ENCODE results near the gene KDR.

KDR gene

DNA sequence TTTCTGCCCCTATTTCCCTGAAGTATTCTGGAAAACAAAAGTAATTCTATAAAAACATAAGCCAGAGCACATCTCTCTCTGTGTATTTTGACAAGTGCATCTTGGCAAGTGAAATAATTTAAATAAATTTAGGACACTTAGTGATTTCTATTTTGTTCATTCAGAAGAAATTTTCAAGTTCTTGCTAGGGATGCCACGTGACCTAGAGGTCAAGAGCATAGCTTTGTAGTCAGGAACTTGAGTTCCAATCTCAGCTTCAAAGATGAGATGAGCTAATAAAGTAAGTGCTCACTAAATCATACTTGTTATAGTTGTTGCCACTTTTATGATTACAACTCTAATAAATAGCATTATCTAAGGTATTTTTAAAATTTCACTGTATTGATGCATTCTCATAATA is 13.8 kb downstream of the KDR start:
- H3K9me3 ChIP-seq (replicated peaks in 1 of 11), result no peaks in the 10 kb centered on the region
- H3K4me2 ChIP-seq, result no peak overlapping the region
- H4K20me1 ChIP-seq, result no peaks in the 10 kb centered on the region
- H3K36me3 ChIP-seq, result no peaks in the 10 kb centered on the region
- peaks cover 0 to 21% (median 2%) of the 10 kb centered on the region in 10 experiments; a peak in 8 of 20 replicates for H3K4me1 ChIP-seq
- H3K4me3 ChIP-seq, result no peak overlapping the region
- TF ChIP-seq Cebpa-rat (IDR thresholded peaks at IDR 0.05), result no peak
- no peaks in the 10 kb centered on the region for H3K27me3 ChIP-seq
- no peak overlapping the region for H3K9ac ChIP-seq
- H3K27ac ChIP-seq, result no peak overlapping the region

- Histone ChIP-seq H3K4me1 (peaks cover 0 to 15% (median 0%) of the 10 kb centered on the region in 10 experiments; a peak in 2 of 20 replicates), H3K36me3 (no peaks in the 10 kb centered on the region), H4K20me1 (no peaks in the 10 kb centered on the region), H3K9me3 (replicated peaks in 1 of 11) (no peaks in the 10 kb centered on the region), H3K27me3 (no peaks in the 10 kb centered on the region), H3K9ac (no peak overlapping the region), H3K4me2 (no peak overlapping the region), H3K4me3 (no peak overlapping the region), H3K27ac (no peak overlapping the region)
- TF ChIP-seq Cebpa-rat (IDR thresholded peaks at IDR 0.05), result no peak
Measured at GRCh38 chr4:55110131-55110530, 15.3 kb downstream of the KDR start.

GRCh38 chr4:55107054-55107453 is 18.3 kb downstream of the KDR start:
- no peak overlapping the region for H3K9ac ChIP-seq
- no peaks in the 10 kb centered on the region for H3K36me3 ChIP-seq
- TF ChIP-seq Cebpa-rat (IDR thresholded peaks at IDR 0.05), result no peak
- no peaks in the 10 kb centered on the region for H3K9me3 ChIP-seq (replicated peaks in 1 of 11)
- no peak overlapping the region for H3K4me3 ChIP-seq
- no peaks in the 10 kb centered on the region for H4K20me1 ChIP-seq
- H3K27ac ChIP-seq, result no peak overlapping the region
- no peak overlapping the region for H3K4me2 ChIP-seq
- no peaks in the 10 kb centered on the region for H3K27me3 ChIP-seq
- H3K4me1 ChIP-seq, result peaks cover 0 to 7% (median 0%) of the 10 kb centered on the region in 10 experiments; a peak in 1 of 20 replicates

- H3K9ac ChIP-seq, result no peak overlapping the region
- no peaks in the 10 kb centered on the region for H3K36me3 ChIP-seq
- TF ChIP-seq Cebpa-rat (IDR thresholded peaks at IDR 0.05), result no peak
- H3K9me3 ChIP-seq (replicated peaks in 1 of 11), result no peaks in the 10 kb centered on the region
- H3K27ac ChIP-seq, result no peak overlapping the region
- no peaks in the 10 kb centered on the region for H3K27me3 ChIP-seq
- H3K4me2 ChIP-seq, result no peak overlapping the region
- H4K20me1 ChIP-seq, result no peaks in the 10 kb centered on the region
- peaks cover 0 to 7% (median 0%) of the 10 kb centered on the region in 10 experiments; a peak in 5 of 20 replicates for H3K4me1 ChIP-seq
- no peak overlapping the region for H3K4me3 ChIP-seq
Measured at GRCh38 chr4:55103224-55103623, 22.2 kb downstream of the KDR start.

GRCh38 chr4:55099816-55100215 is 25.6 kb downstream of the KDR start:
- no peaks in the 10 kb centered on the region for H3K36me3 ChIP-seq

GRCh38 chr4:55098456-55099204 is 26.8 kb downstream of the KDR start:
- Histone ChIP-seq H3K27ac (no peak overlapping the region), H3K9me3 (replicated peaks in 1 of 11) (no peaks in the 10 kb centered on the region), H4K20me1 (no peaks in the 10 kb centered on the region), H3K4me2 (no peak overlapping the region), H3K9ac (no peak overlapping the region), H3K4me3 (no peak overlapping the region), H3K4me1 (peaks cover 0 to 32% (median 11%) of the 10 kb centered on the region in 10 experiments; a peak in 13 of 20 replicates), H3K36me3 (no peaks in the 10 kb centered on the region), H3K27me3 (no peaks in the 10 kb centered on the region)
- TF ChIP-seq Cebpa-rat (IDR thresholded peaks at IDR 0.05), result no peak

More at GRCh38 chr4:55099816-55100215, 25.6 kb downstream of the KDR start:
- Histone ChIP-seq H3K4me3 (no peak overlapping the region), H3K9ac (no peak overlapping the region), H3K9me3 (replicated peaks in 1 of 11) (no peaks in the 10 kb centered on the region), H3K27me3 (no peaks in the 10 kb centered on the region), H4K20me1 (no peaks in the 10 kb centered on the region), H3K4me2 (peak overlapping the region in 2 of 11 experiments; percentile 11 to 12; a peak in 2 of 22 replicates), H3K4me1 (peaks cover 0 to 25% (median 11%) of the 10 kb centered on the region in 10 experiments; a peak in 13 of 20 replicates), H3K27ac (no peak overlapping the region)
- TF ChIP-seq Cebpa-rat (IDR thresholded peaks at IDR 0.05), result no peak

DNA sequence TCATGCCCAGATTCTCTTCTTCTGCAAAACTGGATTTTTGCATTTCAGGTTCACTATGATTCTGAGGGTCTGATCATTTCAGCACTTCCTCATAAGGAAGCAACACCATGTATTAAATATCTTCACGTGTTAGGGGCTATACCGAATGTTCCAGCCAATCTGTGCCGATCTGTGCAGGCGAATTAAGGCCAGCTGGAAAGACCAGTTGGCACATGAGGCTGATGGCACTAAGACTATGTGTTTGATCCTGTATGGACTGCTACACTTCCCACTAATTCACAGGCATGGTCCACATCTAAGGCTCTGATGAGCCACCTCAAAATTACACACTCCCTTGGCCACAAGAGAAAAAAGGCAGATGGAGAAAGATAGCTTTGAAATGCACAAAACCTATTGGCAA is 28.8 kb downstream of the KDR start:
- Histone ChIP-seq H3K36me3 (no peaks in the 10 kb centered on the region), H3K4me2 (peak overlapping the region in 6 of 11 experiments; percentile 40 to 65 (median 51); a peak in 9 of 22 replicates), H3K4me3 (no peak overlapping the region), H3K27ac (no peak overlapping the region), H4K20me1 (no peaks in the 10 kb centered on the region), H3K27me3 (no peaks in the 10 kb centered on the region), H3K9me3 (replicated peaks in 1 of 11) (no peaks in the 10 kb centered on the region), H3K9ac (no peak overlapping the region), H3K4me1 (peaks cover 0 to 50% (median 20%) of the 10 kb centered on the region in 10 experiments; a peak in 15 of 20 replicates)
- no peak for TF ChIP-seq Cebpa-rat (IDR thresholded peaks at IDR 0.05)

GRCh38 chr4:55096045-55096444 is 29.4 kb downstream of the KDR start:
- H3K27ac ChIP-seq, result no peak overlapping the region
- no peaks in the 10 kb centered on the region for H4K20me1 ChIP-seq
- H3K4me2 ChIP-seq, result peak overlapping the region in 8 of 11 experiments; percentile 11 to 65 (median 46); a peak in 13 of 22 replicates
- H3K4me3 ChIP-seq, result no peak overlapping the region
- no peaks in the 10 kb centered on the region for H3K36me3 ChIP-seq
- H3K27me3 ChIP-seq, result no peaks in the 10 kb centered on the region
- H3K4me1 ChIP-seq, result peaks cover 0 to 56% (median 26%) of the 10 kb centered on the region in 10 experiments; a peak in 16 of 20 replicates
- TF ChIP-seq Cebpa-rat (IDR thresholded peaks at IDR 0.05), result no peak
- no peak overlapping the region for H3K9ac ChIP-seq
- H3K9me3 ChIP-seq (replicated peaks in 1 of 11), result no peaks in the 10 kb centered on the region

DNA sequence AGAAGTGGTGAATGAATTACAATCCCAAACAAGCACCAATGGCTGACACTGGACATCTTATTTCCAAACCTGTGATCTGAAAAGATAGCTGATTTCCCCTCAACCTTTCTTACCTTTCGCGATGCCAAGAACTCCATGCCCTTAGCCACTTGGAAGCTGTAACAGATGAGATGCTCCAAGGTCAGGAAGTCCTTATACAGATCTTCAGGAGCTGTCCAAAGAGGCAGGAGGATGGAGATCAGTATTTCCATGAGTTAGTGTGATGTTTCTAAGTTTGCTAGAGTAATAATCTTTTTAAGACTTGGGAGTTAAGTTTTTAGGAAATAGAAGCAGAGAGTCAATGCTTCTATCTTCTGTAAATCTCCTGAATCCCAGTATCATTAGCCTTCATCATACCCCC is 32.9 kb downstream of the KDR start:
- Histone ChIP-seq H3K36me3 (no peaks in the 10 kb centered on the region), H3K27me3 (no peaks in the 10 kb centered on the region), H3K4me1 (peaks cover 0 to 85% (median 55%) of the 10 kb centered on the region in 10 experiments; a peak in 16 of 20 replicates), H3K4me2 (peak overlapping the region in 8 of 11 experiments; percentile 21 to 80 (median 56); a peak in 14 of 22 replicates), H3K4me3 (no peak overlapping the region), H3K9ac (no peak overlapping the region), H4K20me1 (no peaks in the 10 kb centered on the region), H3K9me3 (replicated peaks in 1 of 11) (no peaks in the 10 kb centered on the region), H3K27ac (no peak overlapping the region; a peak in 1 of 22 replicates)
- TF ChIP-seq Cebpa-rat (IDR thresholded peaks at IDR 0.05), result no peak

Measured in BLaER1 treated with 17β-estradiol and CSF1 and Interleukin-3, amounts not matched to agents 10 nM and 100 nM (cell line).